HK-2 (cell line): ENCODE results near the gene COG1.

ENCODE experiments used
- DNase-seq: peaks from one replicate; pipeline ENCODE4 v3.0.0-alpha.2; 2018; ENCODE audit not compliant: unreplicated experiment

The COG1 gene

DNA sequence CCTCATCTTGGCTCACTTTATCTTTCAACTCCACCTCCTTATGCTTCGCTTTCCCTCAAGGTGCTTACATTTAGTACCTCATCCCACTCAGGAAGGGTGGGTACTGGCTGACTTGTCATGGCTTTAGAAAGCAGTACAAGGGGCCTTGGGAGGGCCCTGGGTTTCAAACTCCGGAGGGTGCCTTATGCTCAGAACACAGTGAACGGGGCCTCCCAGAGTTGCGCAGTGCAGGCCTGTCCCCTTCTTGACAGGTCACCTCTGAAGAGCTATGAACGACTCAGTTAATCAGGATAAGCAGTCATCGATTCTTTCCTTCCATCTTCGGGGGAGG, 6.0 kb downstream of the COG1 start:
- no peak for DNase-seq

DNA sequence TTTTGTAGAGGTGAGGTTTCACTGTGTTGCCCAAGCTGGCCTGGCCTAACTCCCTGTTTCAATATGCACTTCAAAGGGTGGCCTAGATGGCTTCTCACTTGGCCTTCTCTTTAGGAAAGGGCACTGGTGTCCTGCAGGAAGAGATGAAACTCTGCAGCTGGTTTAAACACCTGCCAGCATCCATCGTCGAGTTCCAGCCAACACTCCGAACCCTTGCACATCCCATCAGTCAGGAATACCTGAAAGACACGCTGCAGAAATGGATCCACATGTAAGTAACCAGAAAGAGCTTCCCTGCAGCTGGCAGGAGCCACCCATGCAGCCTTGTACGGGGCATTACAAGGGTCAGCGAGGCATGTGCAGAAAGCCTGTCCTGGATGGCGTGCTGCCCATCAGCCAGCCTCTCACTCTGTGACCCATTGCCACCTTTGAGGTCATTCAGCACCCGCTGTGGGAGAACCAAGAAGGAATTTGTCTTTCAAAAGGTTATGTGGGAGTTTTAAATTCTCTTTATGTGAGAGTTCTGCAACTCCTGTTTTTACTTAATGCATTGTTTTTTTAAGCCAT, 7.0 kb downstream of the COG1 start:
- no peak for DNase-seq

DNA sequence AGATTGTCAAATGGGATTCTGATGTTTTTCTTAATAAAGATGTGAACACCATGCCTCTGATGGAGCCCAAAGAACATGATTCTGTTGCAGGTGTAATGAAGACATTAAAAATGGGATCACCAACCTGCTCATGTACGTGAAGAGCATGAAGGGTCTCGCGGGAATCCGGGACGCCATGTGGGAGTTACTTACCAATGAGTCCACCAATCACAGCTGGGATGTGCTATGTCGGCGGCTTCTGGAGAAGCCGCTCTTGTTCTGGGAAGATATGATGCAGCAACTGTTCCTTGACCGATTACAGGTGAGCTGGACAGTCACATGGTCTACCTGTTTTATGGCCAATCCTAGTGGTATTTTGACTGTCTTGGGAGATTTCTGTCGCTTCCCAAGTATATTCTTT, 7.6 kb downstream of the COG1 start:
- DNase-seq, result no peak

DNA sequence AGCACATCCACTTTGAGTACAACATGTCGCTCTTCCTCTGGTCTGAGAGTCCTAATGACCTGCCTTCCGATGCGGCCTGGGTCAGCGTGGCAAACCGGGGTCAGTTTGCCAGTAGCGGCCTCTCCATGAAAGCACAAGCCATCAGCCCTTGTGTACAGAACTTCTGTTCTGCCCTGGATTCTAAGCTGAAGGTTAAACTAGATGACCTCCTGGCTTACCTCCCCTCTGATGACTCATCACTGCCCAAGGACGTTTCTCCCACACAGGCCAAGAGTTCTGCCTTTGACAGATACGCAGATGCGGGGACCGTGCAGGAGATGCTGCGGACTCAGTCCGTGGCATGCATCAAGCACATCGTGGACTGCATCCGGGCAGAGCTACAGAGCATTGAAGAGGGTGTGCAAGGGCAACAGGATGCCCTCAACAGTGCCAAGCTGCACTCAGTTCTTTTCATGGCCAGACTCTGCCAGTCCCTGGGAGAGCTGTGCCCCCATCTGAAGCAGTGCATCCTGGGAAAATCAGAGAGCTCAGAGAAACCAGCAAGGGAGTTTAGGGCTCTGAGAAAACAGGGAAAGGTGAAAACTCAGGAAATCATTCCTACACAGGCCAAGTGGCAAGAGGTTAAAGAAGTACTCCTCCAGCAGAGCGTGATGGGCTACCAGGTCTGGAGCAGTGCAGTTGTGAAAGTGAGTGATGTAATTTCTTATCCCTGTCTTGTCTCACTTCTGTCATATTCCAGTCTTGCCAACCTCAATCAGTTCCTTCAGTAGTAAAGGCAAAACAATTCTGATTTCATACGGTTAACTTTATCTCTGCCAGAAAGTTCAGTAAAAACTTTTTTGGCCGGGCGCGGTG, 8.6 kb downstream of the COG1 start:
- DNase-seq, result no peak

DNA sequence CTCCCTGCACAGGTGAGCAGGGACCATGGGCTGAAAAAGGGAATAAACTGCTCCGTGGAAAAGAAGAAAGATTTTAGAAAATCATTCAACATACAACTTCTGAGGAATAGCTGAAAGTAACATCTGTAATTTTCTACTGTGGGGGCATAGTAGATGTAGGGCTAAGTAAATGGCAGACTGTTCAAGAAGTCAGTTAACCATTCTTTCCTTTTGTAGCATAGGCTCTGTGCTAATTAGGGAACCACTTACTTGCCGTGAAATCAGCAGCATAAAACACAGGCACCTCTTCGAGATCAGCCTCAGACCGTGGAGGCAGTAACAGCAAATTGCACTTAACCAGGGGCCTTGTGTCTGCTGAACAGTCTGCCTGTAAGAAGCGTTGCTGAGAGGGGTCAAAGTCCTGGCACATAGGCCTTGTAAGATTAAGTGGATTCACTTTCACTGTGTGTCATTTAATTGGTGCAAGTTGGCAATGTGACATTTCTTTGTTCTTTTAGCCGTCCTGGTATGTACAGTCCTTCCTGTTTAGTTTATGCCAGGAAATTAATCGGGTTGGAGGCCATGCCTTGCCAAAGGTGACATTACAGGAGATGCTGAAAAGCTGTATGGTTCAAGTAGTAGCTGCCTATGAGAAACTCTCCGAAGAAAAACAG, 10.4 kb downstream of the COG1 start:
- no peak for DNase-seq

DNA sequence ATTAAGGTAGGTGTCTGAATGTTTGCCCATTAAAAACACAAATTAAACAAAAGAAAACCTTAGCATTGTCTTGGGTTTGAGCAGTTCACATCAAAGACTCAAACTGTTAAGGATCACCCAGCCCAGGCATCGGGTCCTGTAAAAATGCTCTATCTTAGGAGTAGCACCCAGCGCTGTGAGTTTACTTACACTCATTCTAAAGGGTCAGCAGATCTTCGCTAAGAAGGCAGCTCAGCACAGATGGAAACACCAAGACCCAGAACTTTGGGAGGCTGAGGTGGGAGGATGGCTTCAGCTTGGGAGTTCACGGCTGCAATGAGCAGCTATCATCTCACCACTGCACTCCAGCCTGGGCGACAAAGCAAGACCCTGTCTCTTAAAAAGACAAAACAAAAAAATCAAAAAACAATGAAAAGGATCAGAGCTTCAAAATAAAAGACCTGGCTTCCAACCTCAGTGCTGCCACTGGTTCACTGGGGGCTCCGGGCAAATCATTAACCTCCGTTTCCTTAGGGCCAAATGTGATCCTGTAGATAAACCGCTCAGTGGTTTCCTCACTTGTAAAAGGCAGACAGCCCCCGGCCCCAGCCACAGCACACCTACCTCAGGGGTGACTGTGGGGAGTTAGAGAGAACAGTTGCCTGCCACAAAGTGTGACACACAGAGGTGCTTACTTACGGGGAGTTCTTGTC, 11.1 kb downstream of the COG1 start:
- peak; percentile 14 for DNase-seq

DNA sequence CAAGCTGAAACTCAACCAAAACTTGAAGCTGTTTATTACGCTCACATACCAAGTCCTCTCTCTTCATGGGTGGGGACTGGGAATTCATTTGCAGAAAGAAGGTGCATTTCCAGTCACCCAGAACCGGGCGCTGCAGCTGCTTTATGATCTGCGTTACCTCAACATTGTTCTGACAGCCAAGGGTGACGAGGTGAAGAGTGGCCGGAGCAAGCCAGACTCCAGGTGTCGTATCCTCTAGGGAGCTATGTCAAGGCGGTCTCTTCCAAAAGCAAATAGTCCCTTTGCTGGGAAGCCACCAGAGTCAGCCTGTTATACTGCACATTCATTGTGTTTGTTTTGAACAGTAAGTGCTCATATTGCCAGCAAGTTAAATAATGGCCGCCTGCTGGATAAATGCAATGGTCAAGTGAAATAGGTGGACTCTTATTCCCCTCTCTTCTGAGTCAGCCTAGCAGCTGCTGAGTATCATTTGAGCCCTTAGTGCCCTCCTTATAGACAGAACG, 12.7 kb downstream of the COG1 start:
- no peak for DNase-seq

DNA sequence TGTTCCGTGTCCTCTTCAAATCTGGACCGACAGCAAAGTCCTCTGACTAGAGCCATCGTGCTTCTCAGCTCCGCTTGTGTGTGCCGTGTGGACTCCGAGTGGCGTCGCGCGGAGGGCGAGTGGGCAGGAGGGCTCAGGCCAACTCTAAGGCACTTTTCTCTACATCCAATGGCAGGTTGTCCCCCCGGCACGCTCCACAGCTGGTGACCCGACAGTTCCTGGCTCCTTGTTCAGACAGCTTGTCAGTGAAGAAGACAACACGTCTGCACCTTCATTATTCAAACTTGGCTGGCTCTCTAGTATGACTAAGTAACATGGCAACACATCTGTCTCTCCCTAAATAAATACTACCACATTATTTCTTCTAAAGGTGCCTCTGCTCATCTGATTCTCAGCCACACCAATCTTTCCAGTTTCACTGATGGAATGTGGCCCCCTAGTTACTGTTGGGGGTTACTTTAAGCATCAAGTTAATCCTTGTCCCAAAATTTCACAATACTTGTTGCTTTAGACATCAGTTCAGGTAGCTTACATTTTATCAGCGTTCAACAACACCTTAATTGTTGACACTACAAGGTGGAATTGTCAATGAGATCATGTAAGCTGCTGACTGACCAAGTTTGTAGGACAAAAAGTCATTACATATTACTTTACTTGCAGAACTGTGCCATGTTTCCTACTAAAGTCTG, 15.4 kb downstream of the COG1 start:
- no peak for DNase-seq

DNA sequence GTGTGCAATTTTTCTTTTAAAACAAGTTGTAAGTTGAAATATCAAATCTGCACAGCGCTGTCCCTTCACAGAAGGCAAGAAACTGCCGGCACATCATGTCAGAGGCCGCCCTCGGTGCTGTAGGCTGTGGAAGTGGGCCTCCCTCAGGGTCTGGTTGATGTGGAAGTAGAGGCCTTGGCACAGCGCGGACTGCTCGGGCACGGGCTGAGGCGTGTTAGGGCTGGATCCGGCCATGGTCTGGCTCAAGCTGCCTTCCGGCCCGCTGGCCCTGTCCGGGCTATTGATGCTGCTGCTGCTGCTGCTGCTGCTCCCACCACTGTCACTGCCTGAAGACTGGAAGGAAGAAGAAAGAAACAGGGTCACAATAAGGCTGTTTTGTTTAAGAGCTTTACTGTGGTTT, 16.6 kb downstream of the COG1 start:
- DNase-seq, result no peak

DNA sequence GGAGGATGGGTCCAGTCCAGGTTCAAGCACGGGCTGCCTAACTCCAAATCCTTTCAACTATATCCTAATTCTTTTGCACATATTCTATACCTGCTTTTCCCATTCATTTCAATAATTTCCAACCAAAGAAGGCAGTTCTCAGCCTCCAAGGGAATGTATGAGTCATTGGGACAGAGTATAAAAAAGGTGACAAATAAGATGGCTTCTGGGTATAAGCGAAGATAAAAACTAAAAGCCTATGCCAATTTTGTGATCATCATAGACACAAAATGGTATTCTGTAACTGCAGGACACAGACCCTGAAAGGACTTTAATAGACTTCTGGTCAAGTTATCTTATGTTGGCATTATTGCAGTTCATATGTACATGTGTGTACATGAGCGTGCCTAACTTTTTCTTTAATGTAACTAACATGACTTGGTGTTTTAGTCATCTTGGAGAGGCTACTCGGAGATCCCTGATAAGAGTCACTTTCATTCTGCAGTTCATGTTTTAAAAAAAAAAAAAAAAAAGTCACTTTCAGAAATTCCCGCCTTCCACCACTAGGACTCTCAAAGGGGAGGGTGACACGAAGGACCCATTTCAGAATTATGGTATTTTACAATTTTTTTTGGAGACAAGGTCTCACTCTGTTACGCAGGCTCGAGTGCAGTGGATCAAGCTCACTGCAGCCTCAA, 17.3 kb downstream of the COG1 start:
- DNase-seq, result no peak

DNA sequence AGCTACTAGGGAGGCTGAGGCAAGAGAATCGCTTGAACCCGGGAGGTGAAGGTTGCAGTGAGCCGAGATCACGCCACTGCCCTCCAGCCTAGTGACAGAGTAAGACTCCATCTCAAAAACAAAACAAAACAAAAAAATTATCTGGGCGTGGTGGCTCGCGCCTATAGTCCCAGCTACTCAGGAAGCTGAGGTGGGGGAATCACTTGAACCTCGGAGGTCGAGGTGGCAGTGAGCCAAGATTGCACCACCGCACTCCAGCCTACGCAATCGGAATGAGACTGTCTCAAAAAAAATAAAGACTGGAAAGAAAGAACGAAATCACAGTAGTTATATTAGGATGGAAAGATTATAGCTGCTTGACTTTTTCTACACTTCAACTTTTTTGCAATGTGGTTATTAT, 18.9 kb downstream of the COG1 start:
- DNase-seq, result no peak

DNA sequence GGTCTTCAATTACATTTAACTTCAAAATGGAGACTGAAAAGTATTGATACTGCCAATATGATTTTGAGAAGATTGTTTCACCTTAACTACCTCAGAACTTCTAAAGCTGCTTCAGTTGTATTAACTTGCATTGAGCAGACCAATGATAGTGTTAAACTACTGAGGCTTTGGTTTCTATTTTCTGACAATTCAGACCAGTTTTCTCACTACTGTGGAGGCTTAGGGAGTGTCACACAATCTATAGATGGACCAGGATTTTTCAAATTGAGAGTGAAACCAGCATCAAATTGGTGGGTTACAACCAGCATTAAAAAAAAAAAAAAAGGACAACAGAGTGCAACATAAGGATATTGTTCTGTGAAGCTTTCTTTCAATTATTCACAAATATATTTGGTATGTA, 21.2 kb downstream of the COG1 start:
- no peak for DNase-seq

DNA sequence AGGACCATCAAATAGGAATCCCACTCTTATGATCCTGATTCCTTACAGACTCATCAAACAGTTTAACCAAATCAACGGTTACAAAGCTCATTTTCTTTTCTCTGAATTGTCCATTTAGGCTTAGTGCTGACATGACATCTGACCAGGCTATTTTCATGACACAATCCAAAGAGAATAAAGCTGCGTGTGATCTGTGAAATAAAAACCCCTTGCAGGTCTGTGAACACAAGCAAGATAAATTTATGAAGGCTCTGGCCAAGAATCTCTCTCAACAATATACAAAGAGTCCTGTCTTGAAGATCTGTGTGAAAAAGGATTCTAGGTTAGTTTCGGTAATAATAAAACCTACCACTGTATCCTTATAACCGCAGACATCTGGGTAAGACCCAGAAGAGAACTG, 22.0 kb downstream of the COG1 start:
- DNase-seq, result no peak

DNA sequence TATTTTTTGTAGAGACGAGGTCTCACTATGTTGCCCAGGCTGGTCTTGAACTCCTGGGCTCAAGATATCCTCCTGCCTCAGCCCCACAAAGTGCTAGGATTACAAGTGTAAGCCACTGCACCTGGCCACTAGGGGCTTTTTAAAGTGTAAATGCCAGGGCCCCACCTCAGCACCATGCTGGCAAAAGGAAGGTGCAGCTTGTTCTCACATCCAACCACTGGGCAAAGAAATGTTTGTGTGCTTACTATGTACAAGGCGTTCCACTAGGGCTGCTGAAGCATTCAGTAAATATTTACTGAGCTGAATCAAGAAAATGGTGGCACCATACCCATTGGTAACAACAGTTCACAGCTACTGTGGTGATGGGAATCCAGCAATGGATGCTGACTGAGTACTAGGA, 22.6 kb downstream of the COG1 start:
- no peak for DNase-seq

DNA sequence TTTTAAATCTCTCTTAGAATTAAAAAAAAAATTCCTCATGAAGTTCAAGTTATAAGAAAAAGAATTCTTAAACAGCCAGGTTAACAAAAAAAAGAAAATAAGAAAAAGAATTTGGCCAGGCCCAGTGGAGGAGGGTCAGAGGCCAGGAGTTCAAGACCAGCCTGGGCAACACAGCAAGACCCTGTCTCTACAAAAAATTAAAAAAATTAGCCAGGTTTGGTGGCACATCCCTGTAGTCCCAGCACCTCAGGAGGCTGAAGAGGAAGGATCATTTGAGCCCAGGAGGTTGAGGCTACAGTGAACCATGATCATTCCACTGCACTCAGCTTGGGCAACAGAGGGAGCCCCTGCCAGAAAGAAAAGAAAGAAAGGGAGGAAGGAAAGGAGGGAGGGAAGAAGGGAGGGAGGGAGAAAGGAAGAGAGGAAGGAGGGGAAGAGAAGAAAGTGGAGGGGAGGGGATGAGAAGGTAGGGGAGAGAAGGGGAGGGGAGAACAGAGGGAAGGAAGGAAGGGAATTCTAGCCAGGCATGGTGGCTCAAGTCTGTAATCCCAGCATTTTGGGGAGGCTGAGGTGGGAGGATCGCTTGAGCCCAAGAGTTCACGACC, 30.9 kb downstream of the COG1 start:
- no peak for DNase-seq

DNA sequence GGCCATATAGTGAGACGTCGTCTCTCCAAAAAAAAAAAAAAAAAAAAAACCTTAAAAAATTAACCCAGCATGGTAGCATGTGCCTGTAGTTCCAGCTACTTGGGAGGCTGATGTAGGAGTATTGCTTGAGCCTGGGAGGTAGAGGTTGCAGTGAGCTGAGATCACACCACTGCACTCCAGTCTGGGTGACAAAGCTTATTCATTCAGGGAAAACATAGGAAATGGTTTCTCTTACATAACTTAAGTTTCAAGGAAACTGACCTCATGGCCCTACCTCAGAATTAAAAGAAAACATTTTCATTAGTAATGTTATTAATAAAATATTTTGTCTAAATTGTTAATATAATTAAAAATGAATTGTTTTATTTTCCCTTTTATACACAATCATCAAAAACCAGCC, 31.4 kb downstream of the COG1 start:
- no peak for DNase-seq

DNA sequence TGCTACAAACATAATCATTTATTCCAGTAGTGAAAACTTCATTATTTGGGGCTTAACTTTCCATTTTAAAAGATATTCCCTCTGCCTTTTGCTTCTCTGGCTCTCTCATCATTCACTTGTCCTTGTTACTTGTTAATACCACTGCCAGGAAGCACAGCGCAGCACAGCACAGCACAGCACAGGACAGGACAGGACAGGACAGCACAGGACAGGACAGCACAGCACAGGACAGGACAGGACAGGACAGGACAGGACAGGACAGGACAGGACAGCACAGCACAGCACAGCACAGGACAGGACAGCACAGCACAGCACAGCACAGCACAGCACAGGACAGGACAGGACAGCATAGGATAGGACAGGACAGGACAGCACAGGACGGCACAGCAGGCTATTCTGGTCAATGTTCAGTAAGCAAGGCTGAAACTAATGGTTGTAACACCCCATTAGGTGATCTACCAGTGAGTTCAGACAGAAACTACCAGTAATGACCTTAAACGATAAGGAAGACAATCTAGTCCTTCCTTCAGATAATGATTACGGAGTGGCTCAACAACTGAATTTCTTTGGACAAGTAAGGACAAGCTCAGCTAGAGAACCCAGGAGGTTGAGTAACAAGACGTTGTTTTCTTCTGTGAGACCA, 31.9 kb downstream of the COG1 start:
- DNase-seq, result no peak

DNA sequence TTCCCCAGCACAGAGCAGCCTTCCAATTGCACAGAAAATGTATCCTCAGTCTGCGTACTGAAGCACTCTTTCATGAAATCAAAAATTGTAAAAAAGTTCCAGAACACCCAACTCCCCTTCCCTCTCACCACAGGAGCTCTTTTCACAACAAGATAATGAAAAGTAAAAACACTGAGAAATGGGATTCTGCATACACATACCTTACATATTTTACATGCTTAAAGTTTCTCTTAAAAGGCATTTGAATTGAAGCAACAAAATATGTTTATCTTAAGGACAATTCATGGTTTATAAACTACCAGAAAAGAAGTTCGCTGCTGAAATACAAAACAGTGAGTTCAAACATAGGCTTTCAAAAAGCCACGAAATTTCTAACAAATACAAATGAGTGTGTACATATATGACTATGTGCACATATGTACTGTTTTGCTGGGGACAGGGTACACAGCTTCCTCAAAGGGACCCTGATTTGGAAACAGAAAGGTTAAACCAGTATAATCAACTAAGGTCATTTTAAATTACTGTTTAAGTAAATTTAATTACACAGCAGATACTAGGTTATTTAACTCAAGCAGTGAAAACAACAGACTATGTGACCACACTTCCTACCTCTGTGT, 33.8 kb downstream of the COG1 start:
- DNase-seq, result no peak

DNA sequence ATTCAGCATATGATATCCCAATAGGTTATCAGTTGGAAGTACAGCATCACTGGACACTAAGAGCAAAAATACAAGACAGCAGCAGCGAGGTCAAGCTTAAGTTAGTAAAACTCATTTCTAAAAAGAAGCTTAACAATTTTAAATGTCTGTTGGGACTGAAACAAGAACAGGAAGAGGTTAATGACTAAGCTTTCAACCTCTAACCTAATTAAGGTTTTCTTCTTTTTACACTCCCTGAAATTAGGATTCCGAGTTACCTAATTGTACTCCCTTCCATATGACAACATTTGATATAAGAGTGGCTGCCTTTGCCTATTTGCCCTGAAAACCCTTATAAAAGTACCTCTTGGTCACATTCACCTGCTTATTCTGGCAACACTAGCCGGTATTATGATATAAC, 34.5 kb downstream of the COG1 start:
- DNase-seq, result no peak

DNA sequence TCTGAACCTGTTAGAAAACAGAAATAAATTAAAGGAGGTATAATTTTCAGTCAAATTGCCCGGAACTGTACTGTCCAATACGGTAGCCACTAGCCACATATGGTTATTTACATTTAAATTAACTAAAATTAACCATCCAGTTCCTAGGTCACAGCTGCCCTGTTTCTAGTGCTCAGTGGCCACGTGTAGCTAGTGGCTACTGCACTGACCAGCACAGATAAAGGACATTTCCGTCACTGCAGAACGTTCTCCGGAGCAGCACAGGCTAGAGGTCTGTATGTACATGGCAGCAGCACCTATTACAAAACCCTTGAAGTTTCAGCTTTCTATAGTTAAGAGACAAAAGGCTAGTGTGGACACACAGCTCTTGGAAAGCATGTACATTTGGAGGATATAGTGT, 35.1 kb downstream of the COG1 start:
- no peak for DNase-seq
